Measurements from ENCODE around the gene ZNF521. TPM values are rescaled to one million over a fixed set of nuclear protein-coding genes. Genes with fewer than 3 reads are reported as not detected.

ZNF521 gene
- polyA plus RNA-seq, 3 donors = 0.07 to 0.20 TPM; not detected in 1

DNA sequence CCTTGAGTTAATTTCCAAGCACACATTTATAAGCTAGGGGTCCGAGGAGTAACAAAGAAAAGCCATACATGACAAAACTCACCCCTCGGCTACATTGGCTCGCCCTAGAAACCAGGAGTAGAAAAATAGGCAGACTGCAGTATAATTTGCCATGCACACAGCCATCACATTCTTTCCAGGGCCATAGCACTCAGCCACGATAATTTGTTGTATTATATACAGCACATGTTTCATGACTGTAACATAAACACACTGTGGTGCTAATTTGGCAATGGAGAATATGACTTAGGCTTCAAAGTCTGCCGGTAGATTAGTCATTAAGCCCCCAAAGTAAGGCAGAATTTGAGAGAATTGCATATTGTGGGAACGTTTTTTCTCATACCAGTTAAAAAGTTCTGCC lies 254.9 kb downstream of the ZNF521 start:
- H3K36me3 Mint-ChIP-seq = no peaks in the 10 kb centered on the region
- H3K9me3 Mint-ChIP-seq = no peaks in the 10 kb centered on the region
- H3K4me1 Mint-ChIP-seq = peaks cover 5% of the 10 kb centered on the region
- Histone ChIP-seq H3K9ac (ENCODE audit: insufficient read depth, low read length, poor library complexity, severe bottlenecking) (no peak overlapping the region), H3K27me3 (ENCODE audit: control insufficient read depth in 2 of 2, insufficient read depth in 2 of 2, low read length in 2 of 2) (no peaks in the 10 kb centered on the region), H3K36me3 (replicated peaks in 1 of 2; ENCODE audit: control insufficient read depth in 1 of 2, insufficient read depth in 2 of 2, low read length in 2 of 2) (no peaks in the 10 kb centered on the region), H3K4me2 (replicated peaks; ENCODE audit: extremely low read depth, low read length, poor library complexity, severe bottlenecking) (no peak overlapping the region), H2AFZ (ENCODE audit: insufficient read depth, low read depth, low read length, poor library complexity, severe bottlenecking) (no peak overlapping the region), H3K27ac (ENCODE audit: low read depth in 1 of 2, low read length in 2 of 2) (no peak overlapping the region), H4K20me1 (ENCODE audit: insufficient read depth, low read length) (no peaks in the 10 kb centered on the region), H3K9me3 (replicated peaks in 1 of 2; ENCODE audit: control insufficient read depth in 1 of 2, insufficient read depth in 1 of 2, low read length in 2 of 2) (no peaks in the 10 kb centered on the region), H3K4me1 (ENCODE audit: control insufficient read depth in 1 of 2, insufficient read depth in 2 of 2, low read length in 2 of 2) (no peaks in the 10 kb centered on the region), H3K79me2 (ENCODE audit: insufficient read depth, low read length) (no peaks in the 10 kb centered on the region), H3K4me3 (replicated peaks in 1 of 3; ENCODE audit: low read depth in 2 of 3, low read length in 3 of 3) (no peak overlapping the region)
- H3K27me3 Mint-ChIP-seq (ENCODE audit: low read depth in 3 of 3) = no peaks in the 10 kb centered on the region
- TF ChIP-seq, protein P1, sequence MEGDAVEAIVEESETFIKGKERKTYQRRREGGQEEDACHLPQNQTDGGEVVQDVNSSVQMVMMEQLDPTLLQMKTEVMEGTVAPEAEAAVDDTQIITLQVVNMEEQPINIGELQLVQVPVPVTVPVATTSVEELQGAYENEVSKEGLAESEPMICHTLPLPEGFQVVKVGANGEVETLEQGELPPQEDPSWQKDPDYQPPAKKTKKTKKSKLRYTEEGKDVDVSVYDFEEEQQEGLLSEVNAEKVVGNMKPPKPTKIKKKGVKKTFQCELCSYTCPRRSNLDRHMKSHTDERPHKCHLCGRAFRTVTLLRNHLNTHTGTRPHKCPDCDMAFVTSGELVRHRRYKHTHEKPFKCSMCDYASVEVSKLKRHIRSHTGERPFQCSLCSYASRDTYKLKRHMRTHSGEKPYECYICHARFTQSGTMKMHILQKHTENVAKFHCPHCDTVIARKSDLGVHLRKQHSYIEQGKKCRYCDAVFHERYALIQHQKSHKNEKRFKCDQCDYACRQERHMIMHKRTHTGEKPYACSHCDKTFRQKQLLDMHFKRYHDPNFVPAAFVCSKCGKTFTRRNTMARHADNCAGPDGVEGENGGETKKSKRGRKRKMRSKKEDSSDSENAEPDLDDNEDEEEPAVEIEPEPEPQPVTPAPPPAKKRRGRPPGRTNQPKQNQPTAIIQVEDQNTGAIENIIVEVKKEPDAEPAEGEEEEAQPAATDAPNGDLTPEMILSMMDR (IDR thresholded peaks at IDR 0.05) = no peak
- no peak overlapping the region for H3K4me3 Mint-ChIP-seq
- WGBS (ENCODE audit: insufficient coverage) = 75% methylated on average over 3 of the region's 6 CpGs
- no peak for DNase-seq
- intact Hi-C loops (cut with micrococcal nuclease) = no loop called here
- no peak overlapping the region for H3K27ac Mint-ChIP-seq

DNA sequence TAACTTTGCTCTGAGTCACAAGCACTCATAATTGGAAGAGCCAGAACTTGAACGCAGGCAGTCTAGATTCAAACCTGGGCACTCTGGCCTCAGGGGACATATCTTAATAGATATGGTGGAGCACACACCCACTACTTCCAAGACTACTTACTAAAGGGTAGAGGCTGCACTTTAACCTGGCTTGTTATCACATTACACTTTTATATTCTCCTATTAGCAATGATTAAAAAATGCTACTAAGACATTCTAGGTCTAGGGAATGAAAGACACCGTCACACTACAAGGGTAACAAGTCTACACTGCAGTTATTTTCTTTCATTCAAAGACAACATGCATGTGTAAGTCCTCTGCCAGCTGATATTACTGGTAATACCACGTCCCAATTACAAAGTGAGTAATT lies 258.8 kb downstream of the ZNF521 start:
- Histone ChIP-seq H2AFZ (ENCODE audit: insufficient read depth, low read depth, low read length, poor library complexity, severe bottlenecking) (no peak overlapping the region), H3K4me1 (ENCODE audit: control insufficient read depth in 1 of 2, insufficient read depth in 2 of 2, low read length in 2 of 2) (no peaks in the 10 kb centered on the region), H3K9ac (ENCODE audit: insufficient read depth, low read length, poor library complexity, severe bottlenecking) (no peak overlapping the region), H4K20me1 (ENCODE audit: insufficient read depth, low read length) (no peaks in the 10 kb centered on the region), H3K9me3 (replicated peaks in 1 of 2; ENCODE audit: control insufficient read depth in 1 of 2, insufficient read depth in 1 of 2, low read length in 2 of 2) (no peaks in the 10 kb centered on the region), H3K27me3 (ENCODE audit: control insufficient read depth in 2 of 2, insufficient read depth in 2 of 2, low read length in 2 of 2) (no peaks in the 10 kb centered on the region), H3K27ac (ENCODE audit: low read depth in 1 of 2, low read length in 2 of 2) (no peak overlapping the region), H3K4me3 (replicated peaks in 1 of 3; ENCODE audit: low read depth in 2 of 3, low read length in 3 of 3) (no peak overlapping the region), H3K79me2 (ENCODE audit: insufficient read depth, low read length) (no peaks in the 10 kb centered on the region), H3K4me2 (replicated peaks; ENCODE audit: extremely low read depth, low read length, poor library complexity, severe bottlenecking) (no peak overlapping the region), H3K36me3 (replicated peaks in 1 of 2; ENCODE audit: control insufficient read depth in 1 of 2, insufficient read depth in 2 of 2, low read length in 2 of 2) (no peaks in the 10 kb centered on the region)
- no CpG with 5 or more reads among the region's 3 CpGs for WGBS (ENCODE audit: insufficient coverage)
- intact Hi-C loops (cut with micrococcal nuclease) = no loop called here
- no peak for DNase-seq
- H3K36me3 Mint-ChIP-seq = no peaks in the 10 kb centered on the region
- H3K27ac Mint-ChIP-seq = no peak overlapping the region
- H3K4me3 Mint-ChIP-seq = no peak overlapping the region
- H3K9me3 Mint-ChIP-seq = no peaks in the 10 kb centered on the region
- H3K27me3 Mint-ChIP-seq (ENCODE audit: low read depth in 3 of 3) = no peaks in the 10 kb centered on the region
- TF ChIP-seq, protein P1 (IDR thresholded peaks at IDR 0.05) = no peak
- peaks cover 5% of the 10 kb centered on the region for H3K4me1 Mint-ChIP-seq

Data from CD14-positive monocyte (primary cell).